ENCODE results near the gene ZNF280B. TPM values are rescaled to one million over a fixed set of nuclear protein-coding genes. Genes with fewer than 3 reads are reported as not detected.

The ZNF280B gene
- total and polyA plus RNA-seq, 2 experiments from 2014 or later = 0.11 to 0.45 TPM

DNA sequence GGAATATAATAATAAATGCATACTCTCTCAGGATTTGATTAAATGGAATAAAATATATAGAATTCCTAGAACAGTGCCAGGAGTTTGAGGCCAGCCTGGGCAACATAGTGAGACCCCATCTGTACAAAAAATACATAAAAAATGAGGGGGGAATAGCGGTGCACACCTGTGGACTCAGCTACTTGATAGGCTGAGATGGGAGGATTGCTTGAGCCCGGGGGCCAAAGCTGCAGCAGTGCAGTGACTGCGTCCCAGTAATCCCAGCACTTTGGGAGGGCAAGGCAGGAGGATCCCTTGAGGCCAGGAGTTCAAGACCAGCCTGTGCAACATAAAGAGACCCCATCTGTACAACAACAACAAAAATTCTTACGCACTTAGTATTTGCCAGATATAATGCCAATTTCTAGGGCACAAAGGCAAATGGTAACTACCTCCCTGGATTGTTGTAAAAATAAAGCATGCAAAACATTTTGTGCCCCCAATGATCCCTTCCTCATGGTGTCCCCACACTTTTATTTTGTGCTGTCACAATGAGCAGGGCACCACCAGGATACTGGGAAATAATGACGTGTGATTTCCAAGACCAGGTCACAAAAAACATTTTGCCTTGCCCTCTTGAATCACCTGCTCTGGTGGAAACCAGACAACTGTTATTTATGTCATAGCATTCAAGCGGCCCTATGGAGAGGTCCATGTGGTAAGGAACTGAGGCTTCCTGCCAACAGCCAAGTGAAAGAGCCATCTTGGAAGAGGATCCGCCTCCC, 29.9 kb upstream of the ZNF280B start:
- no peaks in the 10 kb centered on the region for H3K4me1 ChIP-seq (ENCODE audit: insufficient read depth)
- no peaks in the 10 kb centered on the region for H3K9me2 ChIP-seq (ENCODE audit: insufficient read depth)
- TF ChIP-seq EZH2phosphoT487 (IDR thresholded peaks at IDR 0.05; ENCODE audit: insufficient read depth, low read depth) (no peak), EZH2 (IDR thresholded peaks at IDR 0.05; ENCODE audit: insufficient read depth, poor library complexity, severe bottlenecking) (no peak)
- no peak overlapping the region for H3K4me2 ChIP-seq (ENCODE audit: unreplicated experiment)
- H3K27me3 ChIP-seq (replicated peaks; ENCODE audit: insufficient read depth) = no peaks in the 10 kb centered on the region; the same call in 1 of the 2 replicates
- H4K20me1 ChIP-seq (ENCODE audit: insufficient read depth) = no peaks in the 10 kb centered on the region
- 42 to 46% methylated on average over 7 of the region's 7 CpGs for WGBS, 2 experiments (ENCODE audit: low coverage in 1 of 2, low lambda C conversion rate in 2 of 2, missing lambda C conversion rate in 2 of 2)
- H3K79me2 ChIP-seq (ENCODE audit: insufficient read depth) = no peaks in the 10 kb centered on the region
- no peak for DNase-seq
- H3K36me3 ChIP-seq (ENCODE audit: low read depth) = no peaks in the 10 kb centered on the region
- H3F3A ChIP-seq (ENCODE audit: insufficient read depth) = no peaks in the 10 kb centered on the region
- no peak overlapping the region for H3K27ac ChIP-seq
- H3K4me3 ChIP-seq = no peak overlapping the region
- no peak overlapping the region for H2AFZ ChIP-seq
- H3K9ac ChIP-seq = no peak overlapping the region
- in situ Hi-C loops (cut with MboI) = no loop called here
- no peaks in the 10 kb centered on the region for H3K9me3 ChIP-seq (ENCODE audit: low read depth)

DNA sequence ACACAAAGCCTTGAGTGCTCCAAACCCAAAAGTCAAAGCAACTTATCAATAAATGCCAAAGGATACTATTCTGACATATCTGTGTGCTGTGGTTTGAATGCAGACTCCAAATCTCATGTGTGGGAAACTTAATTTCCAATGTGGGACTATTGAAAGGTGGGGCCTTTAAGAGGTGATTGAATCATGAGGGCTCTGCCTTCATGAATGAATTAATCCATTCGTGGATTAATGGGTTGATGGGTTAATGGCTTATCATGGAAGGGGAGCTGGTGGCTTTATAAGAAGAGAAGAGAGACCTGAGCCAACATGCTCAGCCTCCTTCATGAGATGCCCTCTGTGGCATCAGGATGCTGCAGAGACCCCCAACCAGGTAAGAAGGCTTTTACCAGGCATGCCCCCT, 28.4 kb upstream of the ZNF280B start:
- in situ Hi-C loops (cut with MboI) = no loop called here
- WGBS, 2 experiments (ENCODE audit: low coverage in 1 of 2, low lambda C conversion rate in 2 of 2, missing lambda C conversion rate in 2 of 2) = 0% methylated on average over 1 of the region's 1 CpG
- TF ChIP-seq EZH2 (IDR thresholded peaks at IDR 0.05; ENCODE audit: insufficient read depth, poor library complexity, severe bottlenecking) (no peak), EZH2phosphoT487 (IDR thresholded peaks at IDR 0.05; ENCODE audit: insufficient read depth, low read depth) (no peak)

DNA sequence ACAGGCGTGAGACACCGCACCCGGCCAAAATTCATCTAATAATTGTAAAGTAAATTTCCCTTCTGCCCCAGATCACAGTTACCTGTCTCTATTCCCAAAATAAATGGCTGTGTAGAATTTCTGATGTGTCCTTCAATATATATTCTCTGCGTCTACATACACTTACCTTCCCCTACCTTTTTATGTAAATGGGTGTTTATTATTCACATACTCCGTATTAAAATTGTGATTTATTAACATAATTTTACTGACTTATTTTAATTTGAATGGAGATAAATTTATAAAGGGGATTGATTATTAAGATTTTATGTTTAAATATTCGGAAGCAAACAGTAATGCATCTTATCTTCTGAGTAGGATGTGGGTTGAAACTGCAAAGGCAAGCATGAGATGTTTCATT, 28.0 kb upstream of the ZNF280B start:
- WGBS, 2 experiments (ENCODE audit: low coverage in 1 of 2, low lambda C conversion rate in 2 of 2, missing lambda C conversion rate in 2 of 2) = 53 to 55% methylated on average over 6 of the region's 6 CpGs
- no peaks in the 10 kb centered on the region; the same call in 1 of the 2 replicates for H3K27me3 ChIP-seq (replicated peaks; ENCODE audit: insufficient read depth)
- H3F3A ChIP-seq (ENCODE audit: insufficient read depth) = no peaks in the 10 kb centered on the region
- no peaks in the 10 kb centered on the region for H4K20me1 ChIP-seq (ENCODE audit: insufficient read depth)
- in situ Hi-C loops (cut with MboI) = no loop called here
- H3K9me2 ChIP-seq (ENCODE audit: insufficient read depth) = no peaks in the 10 kb centered on the region
- H3K9me3 ChIP-seq (ENCODE audit: low read depth) = no peaks in the 10 kb centered on the region
- H3K4me2 ChIP-seq (ENCODE audit: unreplicated experiment) = no peak overlapping the region
- H3K36me3 ChIP-seq (ENCODE audit: low read depth) = no peaks in the 10 kb centered on the region
- no peak overlapping the region for H3K27ac ChIP-seq
- no peak for DNase-seq
- no peak for TF ChIP-seq EZH2phosphoT487 (IDR thresholded peaks at IDR 0.05; ENCODE audit: insufficient read depth, low read depth)
- TF ChIP-seq EZH2 (IDR thresholded peaks at IDR 0.05; ENCODE audit: insufficient read depth, poor library complexity, severe bottlenecking) = no peak
- H3K79me2 ChIP-seq (ENCODE audit: insufficient read depth) = no peaks in the 10 kb centered on the region
- H3K4me3 ChIP-seq = no peak overlapping the region
- H3K4me1 ChIP-seq (ENCODE audit: insufficient read depth) = no peaks in the 10 kb centered on the region
- H3K9ac ChIP-seq = no peak overlapping the region
- H2AFZ ChIP-seq = no peak overlapping the region

More for the DNA sequence above, 28.4 kb upstream of the ZNF280B start:
- no peak overlapping the region for H2AFZ ChIP-seq
- no peak overlapping the region for H3K4me3 ChIP-seq
- H3K36me3 ChIP-seq (ENCODE audit: low read depth) = no peaks in the 10 kb centered on the region
- no peaks in the 10 kb centered on the region for H3K9me2 ChIP-seq (ENCODE audit: insufficient read depth)
- no peak overlapping the region for H3K27ac ChIP-seq
- no peaks in the 10 kb centered on the region for H3K79me2 ChIP-seq (ENCODE audit: insufficient read depth)
- no peaks in the 10 kb centered on the region for H3F3A ChIP-seq (ENCODE audit: insufficient read depth)
- no peaks in the 10 kb centered on the region; the same call in 1 of the 2 replicates for H3K27me3 ChIP-seq (replicated peaks; ENCODE audit: insufficient read depth)
- no peak overlapping the region for H3K9ac ChIP-seq
- no peaks in the 10 kb centered on the region for H3K9me3 ChIP-seq (ENCODE audit: low read depth)
- no peak overlapping the region for H3K4me2 ChIP-seq (ENCODE audit: unreplicated experiment)
- no peaks in the 10 kb centered on the region for H4K20me1 ChIP-seq (ENCODE audit: insufficient read depth)
- no peak for DNase-seq
- no peaks in the 10 kb centered on the region for H3K4me1 ChIP-seq (ENCODE audit: insufficient read depth)

DNA sequence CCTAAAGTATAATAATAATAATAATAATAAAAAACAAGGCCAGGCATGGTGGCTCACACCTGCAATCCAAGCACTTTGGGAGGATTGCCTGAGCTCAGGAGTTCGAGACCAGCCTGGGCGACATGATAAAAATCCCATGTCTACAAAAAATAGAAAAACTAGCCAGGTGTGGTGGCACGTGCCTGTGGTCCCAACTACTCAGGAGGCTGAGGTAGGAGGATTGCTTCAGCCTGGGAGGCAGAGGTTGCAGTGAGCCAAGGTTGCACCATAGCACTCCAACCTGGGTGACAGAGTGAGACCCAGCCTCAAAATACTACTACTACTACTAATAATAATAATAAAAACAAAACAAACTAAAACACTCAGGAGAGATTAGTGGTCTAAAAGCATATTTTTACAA, 27.1 kb upstream of the ZNF280B start:
- H2AFZ ChIP-seq = no peak overlapping the region
- no peak overlapping the region for H3K4me3 ChIP-seq
- TF ChIP-seq EZH2 (IDR thresholded peaks at IDR 0.05; ENCODE audit: insufficient read depth, poor library complexity, severe bottlenecking) (no peak), EZH2phosphoT487 (IDR thresholded peaks at IDR 0.05; ENCODE audit: insufficient read depth, low read depth) (no peak)
- H3K27me3 ChIP-seq (replicated peaks; ENCODE audit: insufficient read depth) = no peaks in the 10 kb centered on the region; the same call in 1 of the 2 replicates
- H3K4me2 ChIP-seq (ENCODE audit: unreplicated experiment) = no peak overlapping the region
- H3K9me2 ChIP-seq (ENCODE audit: insufficient read depth) = no peaks in the 10 kb centered on the region
- no peak overlapping the region for H3K9ac ChIP-seq
- DNase-seq = no peak
- H3K9me3 ChIP-seq (ENCODE audit: low read depth) = no peaks in the 10 kb centered on the region
- H3K36me3 ChIP-seq (ENCODE audit: low read depth) = no peaks in the 10 kb centered on the region
- WGBS, 2 experiments (ENCODE audit: low coverage in 1 of 2, low lambda C conversion rate in 2 of 2, missing lambda C conversion rate in 2 of 2) = 43 to 48% methylated on average over 3 of the region's 3 CpGs
- no peaks in the 10 kb centered on the region for H3K4me1 ChIP-seq (ENCODE audit: insufficient read depth)
- H3F3A ChIP-seq (ENCODE audit: insufficient read depth) = no peaks in the 10 kb centered on the region
- no peaks in the 10 kb centered on the region for H3K79me2 ChIP-seq (ENCODE audit: insufficient read depth)
- no peaks in the 10 kb centered on the region for H4K20me1 ChIP-seq (ENCODE audit: insufficient read depth)
- in situ Hi-C loops (cut with MboI) = no loop called here
- no peak overlapping the region for H3K27ac ChIP-seq
